ENCODE results near the gene MS4A5. TPM values are rescaled to one million over a fixed set of nuclear protein-coding genes. Genes with fewer than 3 reads are reported as not detected.

The MS4A5 gene
- total and polyA plus RNA-seq, 2 donors (not counting 3 experiments of a cell fraction or from before 2014, with no cell fraction given) = not detected

GRCh38 chr11:60493454-60493853 lies 64.1 kb downstream of the MS4A5 start:
- dilution Hi-C loops (cut with MboI; ENCODE audit: extremely low pct_ligation_motif_present, low sequenced_read_pairs) = no loop called here
- H3K4me2 ChIP-seq (ENCODE audit: insufficient read depth, low read length) = no peak overlapping the region
- no peaks in the 10 kb centered on the region for H3K36me3 ChIP-seq (ENCODE audit: control insufficient read depth in 2 of 2, extremely low read depth in 1 of 2, insufficient read depth in 2 of 2, low read length in 2 of 2)
- H3K9me3 ChIP-seq (replicated peaks; ENCODE audit: control insufficient read depth, insufficient read depth, low read length) = no peaks in the 10 kb centered on the region
- H3K9me1 ChIP-seq (replicated peaks; ENCODE audit: control insufficient read depth, extremely low read depth, insufficient read depth, low read length) = no peaks in the 10 kb centered on the region
- intact Hi-C loops (cut with micrococcal nuclease) = no loop called here
- H2AFZ ChIP-seq (ENCODE audit: low read depth, low read length) = no peak overlapping the region
- no peak for FAIRE-seq
- CTCF ChIA-PET = no interaction called here
- no peak overlapping the region for H3K27ac ChIP-seq (ENCODE audit: insufficient read depth, low read depth, low read length)
- no peak overlapping the region for H3K4me3 ChIP-seq (replicated peaks in 1 of 3; ENCODE audit: insufficient read depth in 1 of 3, low read depth in 1 of 3, low read length in 3 of 3)
- DNase-seq (ENCODE audit: low read depth, low spot score) = no peak
- no peaks in the 10 kb centered on the region for H3K4me1 ChIP-seq (ENCODE audit: control insufficient read depth, extremely low read depth, insufficient read depth, low read length)
- BruUV-seq (replicated peaks) = no TSS peak
- TF ChIP-seq POLR2AphosphoS5 (IDR thresholded peaks at IDR 0.05; ENCODE audit: insufficient read depth, low read depth, low read length) = no peak
- TF ChIP-seq JUN (IDR thresholded peaks at IDR 0.05; ENCODE audit: borderline replicate concordance, insufficient read depth, insufficient read length, low read depth) = no peak
- TF ChIP-seq MAX (IDR thresholded peaks at IDR 0.05; ENCODE audit: insufficient read depth, insufficient read length) = no peak
- TF ChIP-seq FOS (IDR thresholded peaks at IDR 0.05; ENCODE audit: borderline replicate concordance, insufficient read depth, low read length) = no peak
- no peak for TF ChIP-seq EZH2 (IDR thresholded peaks at IDR 0.05; ENCODE audit: borderline replicate concordance, low read depth, low read length, severe bottlenecking)
- no peak for TF ChIP-seq MYC (IDR thresholded peaks at IDR 0.05; ENCODE audit: low read depth, low read length)
- no peak for TF ChIP-seq POLR2A (IDR thresholded peaks at IDR 0.05; ENCODE audit: low read depth, low read length)
- TF ChIP-seq, protein P1, sequence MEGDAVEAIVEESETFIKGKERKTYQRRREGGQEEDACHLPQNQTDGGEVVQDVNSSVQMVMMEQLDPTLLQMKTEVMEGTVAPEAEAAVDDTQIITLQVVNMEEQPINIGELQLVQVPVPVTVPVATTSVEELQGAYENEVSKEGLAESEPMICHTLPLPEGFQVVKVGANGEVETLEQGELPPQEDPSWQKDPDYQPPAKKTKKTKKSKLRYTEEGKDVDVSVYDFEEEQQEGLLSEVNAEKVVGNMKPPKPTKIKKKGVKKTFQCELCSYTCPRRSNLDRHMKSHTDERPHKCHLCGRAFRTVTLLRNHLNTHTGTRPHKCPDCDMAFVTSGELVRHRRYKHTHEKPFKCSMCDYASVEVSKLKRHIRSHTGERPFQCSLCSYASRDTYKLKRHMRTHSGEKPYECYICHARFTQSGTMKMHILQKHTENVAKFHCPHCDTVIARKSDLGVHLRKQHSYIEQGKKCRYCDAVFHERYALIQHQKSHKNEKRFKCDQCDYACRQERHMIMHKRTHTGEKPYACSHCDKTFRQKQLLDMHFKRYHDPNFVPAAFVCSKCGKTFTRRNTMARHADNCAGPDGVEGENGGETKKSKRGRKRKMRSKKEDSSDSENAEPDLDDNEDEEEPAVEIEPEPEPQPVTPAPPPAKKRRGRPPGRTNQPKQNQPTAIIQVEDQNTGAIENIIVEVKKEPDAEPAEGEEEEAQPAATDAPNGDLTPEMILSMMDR (IDR thresholded peaks at IDR 0.05; ENCODE audit: extremely low read depth in 1 of 2, insufficient read depth in 1 of 2, low read depth in 1 of 2, low read length in 2 of 2) = no peak
- no peak for TF ChIP-seq GATA2 (IDR thresholded peaks at IDR 0.05; ENCODE audit: insufficient read depth, insufficient read length, low read depth, low read length)
- H3K27me3 ChIP-seq (ENCODE audit: control insufficient read depth in 2 of 2, insufficient read depth in 2 of 2, low read length in 2 of 2) = no peaks in the 10 kb centered on the region
- no peaks in the 10 kb centered on the region for H3K79me2 ChIP-seq (ENCODE audit: control insufficient read depth, insufficient read depth, low read length)
- POLR2A ChIA-PET = no interaction called here
- H3K9ac ChIP-seq (replicated peaks; ENCODE audit: extremely low read depth, insufficient read depth, low read length) = no peak overlapping the region
- no peaks in the 10 kb centered on the region for H4K20me1 ChIP-seq (replicated peaks; ENCODE audit: control insufficient read depth, extremely low read depth, insufficient read depth, low read length)

Other genes starting within 250 kb of the MS4A5 start
- gene MS4A6A, start 246.5 kb upstream of the MS4A5 start, total RNA-seq = 2.7 and 2.9 TPM in 2 replicates
- 4.8 and 5.0 TPM in 2 replicates for gene MS4A6A, start 246.5 kb upstream of the MS4A5 start, polyA plus RNA-seq
- not detected in 2 replicates for gene MS4A4E, start 186.4 kb upstream of the MS4A5 start, total RNA-seq
- not detected in 2 replicates for gene MS4A4E, start 186.4 kb upstream of the MS4A5 start, polyA plus RNA-seq
- not detected in 2 replicates for gene MS4A4A, start 148.9 kb upstream of the MS4A5 start, total RNA-seq
- 0.13 and 0.19 TPM in 2 replicates for gene MS4A4A, start 148.9 kb upstream of the MS4A5 start, polyA plus RNA-seq
- not detected in 2 replicates for gene MS4A6E, start 102.3 kb upstream of the MS4A5 start, total RNA-seq
- gene MS4A6E, start 102.3 kb upstream of the MS4A5 start, polyA plus RNA-seq = not detected in 2 replicates
- not detected in 2 replicates for gene MS4A7, start 51.0 kb upstream of the MS4A5 start, total RNA-seq
- 0.04 TPM in 1 of 2 replicates, not detected in the other for gene MS4A7, start 51.0 kb upstream of the MS4A5 start, polyA plus RNA-seq
- gene MS4A14, start 33.1 kb upstream of the MS4A5 start, total RNA-seq = not detected in 2 replicates
- not detected in 2 replicates for gene MS4A14, start 33.1 kb upstream of the MS4A5 start, polyA plus RNA-seq
- gene MS4A1, start 26.3 kb downstream of the MS4A5 start, total RNA-seq = not detected in 2 replicates
- gene MS4A1, start 26.3 kb downstream of the MS4A5 start, polyA plus RNA-seq = not detected in 2 replicates
- not detected in 2 replicates for gene MS4A12, start 63.2 kb downstream of the MS4A5 start, total RNA-seq
- gene MS4A12, start 63.2 kb downstream of the MS4A5 start, polyA plus RNA-seq = not detected in 2 replicates
- gene MS4A13, start 85.8 kb downstream of the MS4A5 start, total RNA-seq = not detected in 2 replicates
- gene MS4A13, start 85.8 kb downstream of the MS4A5 start, polyA plus RNA-seq = not detected in 2 replicates

All from endothelial cell of umbilical vein (primary cell).